Neural cell (in vitro differentiated cells): Measurements from ENCODE around the gene AP3B1. TPM values are rescaled to one million over a fixed set of nuclear protein-coding genes. Genes with fewer than 3 reads are reported as not detected.
A peak's percentile ranks its signal among the peaks of the same experiment; 100 is the strongest.
"Not testable (repeated sequence)": the region's sequence is repeated elsewhere in the genome, so short reads cannot be mapped to it uniquely, and the experiment has no call there.

Experiments
- H2AFZ ChIP-seq: fragments of 200-600, 300-800 bp; sonication (generic), shearing (Covaris generic); 2 replicates; pipeline ENCODE4 v1.6.0; 2014; ENCODE audit warnings: low read depth, mild to moderate bottlenecking, antibody characterized with exemption, low read length, moderate library complexity
- H3F3A ChIP-seq: fragments of 200-600 bp; shearing (Covaris generic); 2 replicates; pipeline ENCODE4 v1.6.1; 2016; ENCODE audit warnings: mild to moderate bottlenecking, moderate library complexity, mixed read lengths, antibody characterized with exemption, low read length; ENCODE audit not compliant: insufficient read depth, poor library complexity, severe bottlenecking
- H3K27ac ChIP-seq: fragments of 200-600, 300-800 bp; sonication (generic), shearing (Covaris generic); 2 replicates; pipeline ENCODE4 v1.5.1; 2014; ENCODE audit warnings: mild to moderate bottlenecking, low read length, moderate library complexity
- H3K27me3 ChIP-seq: fragments of 300-800, 200-600 bp; sonication (generic), shearing (Covaris generic); 2 replicates; pipeline ENCODE4 v1.6.0; 2014; ENCODE audit warnings: mild to moderate bottlenecking, low read depth, low read length, moderate library complexity; ENCODE audit not compliant: insufficient read depth
- H3K36me3 ChIP-seq: fragments of 300-800, 200-600 bp; sonication (generic), shearing (Covaris generic); 2 replicates; pipeline ENCODE4 v1.5.1; 2014; ENCODE audit warnings: mild to moderate bottlenecking, antibody characterized with exemption, low read length, moderate library complexity; ENCODE audit not compliant: insufficient read depth
- H3K4me2 ChIP-seq: fragments of 300-800, 200-600 bp; sonication (generic), shearing (Covaris generic); 2 replicates; pipeline ENCODE4 v1.6.0; 2014; ENCODE audit warnings: mild to moderate bottlenecking, low read length
- H3K4me3 ChIP-seq: fragments of 300-800, 200-600 bp; sonication (generic), shearing (Covaris generic); 2 replicates; pipeline ENCODE4 v1.5.1; 2014; ENCODE audit warnings: mild to moderate bottlenecking, low read length, moderate library complexity
- H3K79me2 ChIP-seq: fragments of 200-600 bp; shearing (Covaris generic); replicated peaks from 2 replicates; pipeline ENCODE4 v1.6.0; 2014; ENCODE audit warnings: mild to moderate bottlenecking, low read length, moderate library complexity; ENCODE audit not compliant: insufficient read depth
- H3K9ac ChIP-seq: fragments of 300-800, 200-600 bp; sonication (generic), shearing (Covaris generic); 2 replicates; pipeline ENCODE4 v1.6.1; 2016; ENCODE audit warnings: mild to moderate bottlenecking, low read length, mixed read lengths
- H3K9me2 ChIP-seq: fragments of 200-600 bp; shearing (Covaris generic); 2 replicates; pipeline ENCODE4 v1.6.1; 2016; ENCODE audit warnings: mild to moderate bottlenecking, low read length, mixed read lengths; ENCODE audit not compliant: insufficient read depth
- H3K9me3 ChIP-seq: fragments of 200-600, 300-800 bp; sonication (generic), shearing (Covaris generic); 2 replicates; pipeline ENCODE4 v1.6.1; 2016; ENCODE audit warnings: mild to moderate bottlenecking, mixed run types, low read length, moderate library complexity, mixed read lengths
- H4K20me1 ChIP-seq: fragments of 200-600 bp; shearing (Covaris generic); 2 replicates; pipeline ENCODE4 v1.6.1; 2016; ENCODE audit warnings: mild to moderate bottlenecking, mixed run types; ENCODE audit not compliant: insufficient read depth
- MXI1 ChIP-seq: fragments of 450-650 bp; conservative IDR thresholded peaks from 2 replicates; pipeline ENCODE4 v1.6.1; 2014; ENCODE audit warnings: antibody characterized with exemption, mild to moderate bottlenecking; ENCODE audit not compliant: poor library complexity, severe bottlenecking
- RAD21 ChIP-seq: fragments of 450-650 bp; conservative IDR thresholded peaks from 2 replicates; pipeline ENCODE4 v1.6.1; 2014; ENCODE audit warnings: antibody characterized with exemption, mild to moderate bottlenecking, moderate library complexity
- SMC3 ChIP-seq: fragments of 450-650 bp; conservative IDR thresholded peaks from 2 replicates; pipeline ENCODE4 v1.6.1; 2014; ENCODE audit warnings: antibody characterized with exemption, mild to moderate bottlenecking, moderate library complexity; ENCODE audit not compliant: poor library complexity
- TAF1 ChIP-seq: IDR thresholded peaks from 2 replicates; pipeline ENCODE4 v1.6.1; 2012; ENCODE audit warnings: low read depth
- polyA plus RNA-seq: library from polyadenylated mRNA; depleted of rRNA; stranded (reverse); fragments of >200 nt; gene quantifications from 2 replicates; pipeline ENCODE4 v1.2.3, GENCODE V29; 2014
- TF ChIP-seq, protein P1 (sequence below): fragments of 450-650 bp; IDR thresholded peaks from 2 replicates; pipeline ENCODE4 v1.5.1; 2014; ENCODE audit warnings: antibody characterized with exemption, mild to moderate bottlenecking, moderate library complexity; ENCODE audit not compliant: poor library complexity, severe bottlenecking
- TF ChIP-seq, protein P2 (sequence below): IDR thresholded peaks from 2 replicates; pipeline ENCODE4 v1.6.1; 2012; ENCODE audit warnings: borderline replicate concordance

AP3B1 gene
- polyA plus RNA-seq, 1 donor from 2014 or later: 8.5 TPM

DNA sequence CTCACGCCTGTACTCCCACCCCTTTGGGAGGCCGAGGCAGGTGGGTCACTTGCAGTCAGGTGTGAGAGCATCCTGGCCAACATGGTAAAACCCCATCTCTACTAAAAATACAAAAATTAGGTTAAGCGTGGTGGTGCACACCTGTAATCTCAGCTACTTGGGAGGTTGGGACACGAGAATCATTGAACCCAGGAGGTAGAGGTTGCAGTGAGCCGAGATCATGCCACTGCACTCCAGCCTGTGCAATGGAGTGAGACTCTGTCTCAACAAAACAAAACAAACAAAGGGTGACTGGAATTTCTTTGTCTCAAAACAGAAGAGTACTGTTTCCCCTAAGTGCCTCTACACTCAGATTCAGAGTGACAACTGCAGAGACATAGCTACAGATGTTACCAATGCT, 116.1 kb downstream of the AP3B1 start:
- no peak overlapping the region for H3K9ac ChIP-seq
- H2AFZ ChIP-seq: no peak overlapping the region
- no peak overlapping the region for H3K27ac ChIP-seq
- H3F3A ChIP-seq: no peaks in the 10 kb centered on the region
- H4K20me1 ChIP-seq: no peaks in the 10 kb centered on the region
- no peaks in the 10 kb centered on the region for H3K9me2 ChIP-seq
- H3K79me2 ChIP-seq: no peaks in the 10 kb centered on the region
- H3K9me3 ChIP-seq: no peaks in the 10 kb centered on the region
- TF ChIP-seq, protein P1, sequence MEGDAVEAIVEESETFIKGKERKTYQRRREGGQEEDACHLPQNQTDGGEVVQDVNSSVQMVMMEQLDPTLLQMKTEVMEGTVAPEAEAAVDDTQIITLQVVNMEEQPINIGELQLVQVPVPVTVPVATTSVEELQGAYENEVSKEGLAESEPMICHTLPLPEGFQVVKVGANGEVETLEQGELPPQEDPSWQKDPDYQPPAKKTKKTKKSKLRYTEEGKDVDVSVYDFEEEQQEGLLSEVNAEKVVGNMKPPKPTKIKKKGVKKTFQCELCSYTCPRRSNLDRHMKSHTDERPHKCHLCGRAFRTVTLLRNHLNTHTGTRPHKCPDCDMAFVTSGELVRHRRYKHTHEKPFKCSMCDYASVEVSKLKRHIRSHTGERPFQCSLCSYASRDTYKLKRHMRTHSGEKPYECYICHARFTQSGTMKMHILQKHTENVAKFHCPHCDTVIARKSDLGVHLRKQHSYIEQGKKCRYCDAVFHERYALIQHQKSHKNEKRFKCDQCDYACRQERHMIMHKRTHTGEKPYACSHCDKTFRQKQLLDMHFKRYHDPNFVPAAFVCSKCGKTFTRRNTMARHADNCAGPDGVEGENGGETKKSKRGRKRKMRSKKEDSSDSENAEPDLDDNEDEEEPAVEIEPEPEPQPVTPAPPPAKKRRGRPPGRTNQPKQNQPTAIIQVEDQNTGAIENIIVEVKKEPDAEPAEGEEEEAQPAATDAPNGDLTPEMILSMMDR: no peak
- TF ChIP-seq MXI1: no peak
- H3K4me2 ChIP-seq: no peak overlapping the region
- H3K36me3 ChIP-seq: no peaks in the 10 kb centered on the region
- H3K27me3 ChIP-seq: no peaks in the 10 kb centered on the region
- H3K4me3 ChIP-seq: no peak overlapping the region

DNA sequence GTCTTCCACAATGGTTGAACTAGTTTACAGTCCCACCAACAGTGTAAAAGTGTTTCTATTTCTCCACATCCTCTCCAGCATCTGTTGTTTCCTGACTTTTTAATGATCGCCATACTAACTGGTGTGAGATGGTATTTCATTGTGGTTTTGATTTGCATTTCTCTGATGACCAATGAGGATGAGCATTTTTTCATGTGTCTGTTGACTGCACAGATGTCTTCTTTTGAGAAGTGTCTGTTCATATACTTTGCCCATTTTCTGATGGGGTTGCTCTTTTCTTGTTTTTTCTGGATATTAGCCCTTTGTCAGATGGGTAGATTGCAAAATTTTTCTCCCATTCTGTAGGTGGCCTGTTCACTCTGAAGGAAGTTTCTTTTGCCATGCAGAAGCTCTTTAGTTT, 124.2 kb downstream of the AP3B1 start:
- not testable (repeated sequence) for H3K79me2 ChIP-seq

DNA sequence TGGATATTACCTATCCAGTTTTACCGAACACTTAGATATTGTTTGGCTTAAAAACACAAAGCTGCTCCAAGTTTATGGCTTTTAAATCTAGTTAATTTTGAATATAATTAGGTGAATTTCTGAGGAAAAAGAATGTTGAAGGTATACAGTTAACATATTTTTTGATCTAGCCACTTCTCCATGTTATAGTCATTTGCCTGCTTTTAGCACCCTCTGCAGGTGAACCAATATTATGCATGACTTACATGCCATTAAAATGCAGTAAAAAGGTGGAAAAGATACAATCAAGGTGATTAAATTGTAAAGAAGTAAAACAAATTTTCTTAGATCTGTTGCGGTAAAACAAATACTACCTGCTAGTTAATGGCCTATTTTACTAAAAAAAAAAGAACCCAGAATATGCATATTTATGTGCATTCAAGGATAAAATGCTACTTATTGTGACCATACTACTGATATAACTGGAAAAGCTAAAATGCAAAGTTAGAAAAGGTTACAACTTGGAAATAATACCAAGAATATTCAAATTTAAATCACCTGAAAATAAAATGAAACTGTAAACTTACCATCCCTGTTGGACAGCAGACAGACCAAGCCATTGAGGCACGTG, 132.1 kb downstream of the AP3B1 start:
- no peaks in the 10 kb centered on the region for H3K9me3 ChIP-seq
- H3K9me2 ChIP-seq: no peaks in the 10 kb centered on the region
- no peak overlapping the region for H3K9ac ChIP-seq
- no peaks in the 10 kb centered on the region for H4K20me1 ChIP-seq
- H3K36me3 ChIP-seq: no peaks in the 10 kb centered on the region
- no peak overlapping the region for H2AFZ ChIP-seq
- no peaks in the 10 kb centered on the region for H3F3A ChIP-seq
- no peak overlapping the region for H3K4me2 ChIP-seq
- H3K79me2 ChIP-seq: no peaks in the 10 kb centered on the region
- H3K27me3 ChIP-seq: no peaks in the 10 kb centered on the region
- no peak overlapping the region for H3K27ac ChIP-seq
- no peak overlapping the region for H3K4me3 ChIP-seq
- TF ChIP-seq, protein P2, sequence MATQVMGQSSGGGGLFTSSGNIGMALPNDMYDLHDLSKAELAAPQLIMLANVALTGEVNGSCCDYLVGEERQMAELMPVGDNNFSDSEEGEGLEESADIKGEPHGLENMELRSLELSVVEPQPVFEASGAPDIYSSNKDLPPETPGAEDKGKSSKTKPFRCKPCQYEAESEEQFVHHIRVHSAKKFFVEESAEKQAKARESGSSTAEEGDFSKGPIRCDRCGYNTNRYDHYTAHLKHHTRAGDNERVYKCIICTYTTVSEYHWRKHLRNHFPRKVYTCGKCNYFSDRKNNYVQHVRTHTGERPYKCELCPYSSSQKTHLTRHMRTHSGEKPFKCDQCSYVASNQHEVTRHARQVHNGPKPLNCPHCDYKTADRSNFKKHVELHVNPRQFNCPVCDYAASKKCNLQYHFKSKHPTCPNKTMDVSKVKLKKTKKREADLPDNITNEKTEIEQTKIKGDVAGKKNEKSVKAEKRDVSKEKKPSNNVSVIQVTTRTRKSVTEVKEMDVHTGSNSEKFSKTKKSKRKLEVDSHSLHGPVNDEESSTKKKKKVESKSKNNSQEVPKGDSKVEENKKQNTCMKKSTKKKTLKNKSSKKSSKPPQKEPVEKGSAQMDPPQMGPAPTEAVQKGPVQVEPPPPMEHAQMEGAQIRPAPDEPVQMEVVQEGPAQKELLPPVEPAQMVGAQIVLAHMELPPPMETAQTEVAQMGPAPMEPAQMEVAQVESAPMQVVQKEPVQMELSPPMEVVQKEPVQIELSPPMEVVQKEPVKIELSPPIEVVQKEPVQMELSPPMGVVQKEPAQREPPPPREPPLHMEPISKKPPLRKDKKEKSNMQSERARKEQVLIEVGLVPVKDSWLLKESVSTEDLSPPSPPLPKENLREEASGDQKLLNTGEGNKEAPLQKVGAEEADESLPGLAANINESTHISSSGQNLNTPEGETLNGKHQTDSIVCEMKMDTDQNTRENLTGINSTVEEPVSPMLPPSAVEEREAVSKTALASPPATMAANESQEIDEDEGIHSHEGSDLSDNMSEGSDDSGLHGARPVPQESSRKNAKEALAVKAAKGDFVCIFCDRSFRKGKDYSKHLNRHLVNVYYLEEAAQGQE: no peak
- TF ChIP-seq MXI1 (no peak), TAF1 (no peak), RAD21 (peak; percentile 86), SMC3 (peak; percentile 83)
- TF ChIP-seq, protein P1: peak; percentile 85

More for the DNA sequence above, 124.2 kb downstream of the AP3B1 start:
- not testable (repeated sequence) for H3K27me3 ChIP-seq, H3F3A ChIP-seq, H3K27ac ChIP-seq, H3K36me3 ChIP-seq, H4K20me1 ChIP-seq, H3K4me2 ChIP-seq, H3K4me3 ChIP-seq, H3K9me3 ChIP-seq, H3K9me2 ChIP-seq, H3K9ac ChIP-seq, H2AFZ ChIP-seq
